RWPE1 (cell line): Measurements from ENCODE around the gene GLI3.

ENCODE experiments used
- CTCF ChIA-PET: fragments of 350-600 bp; sonication (Branson Sonifier 250); formaldehyde crosslinking; extraction: SDS; loops from one replicate; lab custom pipeline; 2021; lab: Yijun Ruan, JAX
- POLR2A ChIA-PET: fragments of 400-600 bp; formaldehyde crosslinking; extraction: SDS; loops from one replicate; lab custom pipeline; 2020; ENCODE audit warnings: antibody characterized with exemption; ENCODE audit not compliant: low non-redundant PET; lab: Yijun Ruan, JAX
- DNase-seq: peaks from one replicate; pipeline ENCODE4 v3.0.0; 2012; ENCODE audit warnings: low spot score
- H3K27ac ChIP-seq: fragments of 450-650 bp; 2 replicates; pipeline ENCODE4 v1.5.1; 2017
- CTCF ChIP-seq: fragments of 450-650 bp; conservative IDR thresholded peaks from 2 replicates; pipeline ENCODE4 v1.5.1; 2017; ENCODE audit warnings: low read depth, mild to moderate bottlenecking

Gene GLI3

GRCh38 chr7:42103020-42103419 lies 134.0 kb downstream of the GLI3 start:
- no peak for TF ChIP-seq CTCF
- no peak overlapping the region for H3K27ac ChIP-seq
- CTCF ChIA-PET = interaction anchor here (0.7 to 1.1 kb wide), 2 partner anchors 123 to 162 kb away, joined by 3 to 7 read pairs; no protein-coding TSS in a partner anchor
- POLR2A ChIA-PET = no interaction called here
- DNase-seq = no peak

- ChIA-PET CTCF (no interaction called here), POLR2A (no interaction called here)
- H3K27ac ChIP-seq = no peak overlapping the region
Measured at GRCh38 chr7:42102301-42102700, 134.7 kb downstream of the GLI3 start.

GRCh38 chr7:42100156-42100508 lies 136.9 kb downstream of the GLI3 start:
- peak overlapping the region; percentile 72 for H3K27ac ChIP-seq
- TF ChIP-seq CTCF = no peak
- POLR2A ChIA-PET = no interaction called here
- CTCF ChIA-PET = no interaction called here
- no peak for DNase-seq

More at GRCh38 chr7:42102301-42102700, 134.7 kb downstream of the GLI3 start:
- DNase-seq = no peak
- no peak for TF ChIP-seq CTCF

GRCh38 chr7:42099470-42100155 lies 137.4 kb downstream of the GLI3 start:
- peak; percentile 39 for DNase-seq
- TF ChIP-seq CTCF = no peak
- ChIA-PET POLR2A (no interaction called here), CTCF (no interaction called here)
- H3K27ac ChIP-seq = peak overlapping the region; percentile 72

GRCh38 chr7:42099066-42099465 lies 137.9 kb downstream of the GLI3 start:
- TF ChIP-seq CTCF = no peak
- DNase-seq = no peak
- POLR2A ChIA-PET = no interaction called here
- peak overlapping the region; percentile 72 for H3K27ac ChIP-seq
- CTCF ChIA-PET = no interaction called here

- peak; percentile 71 for DNase-seq
- H3K27ac ChIP-seq = peak overlapping the region; percentile 61
- ChIA-PET CTCF (interaction anchor here (0.5 to 0.6 kb wide), 2 partner anchors 20 to 724 kb away, joined by 3 read pairs; no protein-coding TSS in a partner anchor), POLR2A (no interaction called here)
- TF ChIP-seq CTCF = no peak
Measured at GRCh38 chr7:42097752-42098151, 139.3 kb downstream of the GLI3 start.
